Measurements from ENCODE around the gene FCRL2.
"Not testable (repeated sequence)": the region's sequence is repeated elsewhere in the genome, so short reads cannot be mapped to it uniquely, and the experiment has no call there.

The FCRL2 gene

DNA sequence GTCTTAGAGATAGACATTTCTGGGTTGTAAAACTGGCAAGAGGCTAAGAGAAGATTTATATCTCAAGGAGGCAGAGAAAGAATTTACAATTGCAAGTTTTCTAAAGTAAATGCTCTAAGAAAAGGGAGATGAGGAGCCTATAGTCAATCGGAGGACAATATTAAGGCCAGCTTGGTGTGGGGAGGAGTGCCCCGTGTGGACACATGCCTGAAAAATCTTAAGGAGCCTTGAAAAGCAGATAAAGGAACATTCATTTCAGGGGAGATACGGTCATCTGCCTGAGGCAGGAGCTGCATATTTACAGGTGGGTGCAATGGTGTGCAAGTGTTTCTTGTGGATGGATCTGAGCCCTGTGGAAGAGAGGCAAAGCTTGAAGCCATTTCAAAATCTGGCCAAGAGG lies 25.6 kb downstream of the FCRL2 start:
- DNase-seq, result no peak

DNA sequence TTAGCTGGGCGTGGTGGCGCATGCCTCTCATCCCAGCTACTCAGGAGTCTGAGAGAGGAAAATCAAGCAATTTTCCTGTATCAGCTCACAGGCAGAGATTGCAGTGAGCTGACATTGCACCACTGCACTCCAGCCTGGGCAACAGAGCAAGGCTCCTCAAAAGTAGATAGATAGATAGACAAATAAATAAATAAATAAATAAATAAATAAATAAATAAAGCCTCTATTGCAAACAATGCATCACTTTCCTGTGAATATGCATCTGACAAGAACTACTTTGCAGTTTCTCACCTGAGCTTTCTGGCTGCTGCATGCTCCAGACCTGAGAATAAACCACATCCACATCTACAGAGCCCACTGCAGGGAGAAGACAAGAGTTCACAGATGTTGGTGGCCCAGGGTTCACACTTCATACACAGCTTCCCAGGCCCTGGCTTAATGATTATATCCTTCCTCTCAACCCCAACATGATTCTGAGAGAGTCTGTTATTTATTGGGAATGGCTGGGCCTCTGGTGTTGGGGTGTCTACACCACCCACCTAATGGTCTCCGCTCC lies 28.6 kb downstream of the FCRL2 start:
- no peak for DNase-seq

DNA sequence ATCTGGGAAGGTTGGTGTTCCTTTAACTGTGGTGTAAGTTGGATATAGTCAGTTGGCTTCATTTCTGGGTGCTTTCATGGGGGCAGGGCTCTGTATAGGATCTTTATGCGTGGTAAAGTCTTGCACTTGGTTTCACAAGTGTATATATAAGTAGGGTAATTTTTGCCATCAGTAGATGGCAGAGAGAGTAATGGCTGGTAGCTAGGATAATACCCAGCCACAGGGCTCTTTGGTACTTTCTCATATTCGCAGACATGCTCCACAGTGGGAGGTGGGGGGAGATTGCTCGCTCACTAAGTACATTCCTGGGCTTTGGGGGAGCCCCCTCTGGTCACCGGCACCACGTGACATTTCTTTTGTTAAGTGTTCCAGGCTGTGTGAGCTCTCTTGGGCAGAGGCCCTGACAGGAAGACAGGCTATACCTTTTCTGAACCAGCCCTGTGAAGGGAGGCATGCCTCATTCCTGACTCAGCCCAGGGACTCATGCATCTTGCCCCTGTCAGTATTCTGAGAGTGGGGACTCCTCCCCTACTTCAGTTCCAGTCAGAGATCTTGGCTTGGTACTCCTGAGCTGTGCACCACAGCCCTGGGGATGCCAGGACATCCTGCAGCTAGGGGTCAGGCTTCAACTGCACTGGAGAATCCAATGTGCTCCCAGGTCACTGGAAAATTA lies 37.6 kb downstream of the FCRL2 start:
- no peak for DNase-seq

DNA sequence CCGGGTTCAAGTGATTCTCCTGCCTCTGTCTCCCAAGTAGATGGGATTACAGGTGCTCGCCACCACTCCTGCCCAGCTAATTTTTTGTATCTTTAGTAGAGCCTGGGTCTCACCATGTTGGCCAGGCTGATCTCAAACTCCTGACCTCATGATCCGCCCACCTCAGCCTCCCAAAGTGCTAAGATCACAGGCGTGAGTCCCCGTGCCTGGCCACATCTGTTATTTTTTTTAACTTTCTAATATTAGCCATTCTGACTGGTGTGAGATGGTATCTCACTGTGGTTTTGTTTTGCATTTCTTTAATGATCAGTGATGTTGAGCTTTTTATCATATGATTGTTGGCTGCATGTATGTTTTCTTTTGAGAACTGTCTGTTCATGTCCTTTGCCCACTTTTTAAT lies 40.9 kb downstream of the FCRL2 start:
- not testable (repeated sequence) for DNase-seq

DNA sequence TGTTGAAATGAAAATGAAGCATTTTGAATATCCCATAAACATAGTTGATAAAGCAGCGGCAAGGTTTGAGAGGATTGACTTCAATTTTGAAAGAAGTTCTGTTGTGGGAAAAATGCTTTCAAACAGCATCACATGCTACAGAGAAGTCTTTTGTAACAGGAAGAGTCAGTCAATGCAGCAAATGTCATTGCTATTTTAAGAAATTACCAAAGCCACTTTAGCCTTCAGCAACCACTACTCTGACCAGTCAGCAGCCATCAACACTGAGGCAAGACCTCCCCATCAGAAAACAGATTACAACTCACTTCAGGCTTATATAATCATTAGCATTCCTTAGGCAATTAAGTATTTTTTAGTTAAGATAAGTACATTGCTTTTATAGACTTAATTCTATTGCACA lies 42.6 kb downstream of the FCRL2 start:
- DNase-seq, result no peak

DNA sequence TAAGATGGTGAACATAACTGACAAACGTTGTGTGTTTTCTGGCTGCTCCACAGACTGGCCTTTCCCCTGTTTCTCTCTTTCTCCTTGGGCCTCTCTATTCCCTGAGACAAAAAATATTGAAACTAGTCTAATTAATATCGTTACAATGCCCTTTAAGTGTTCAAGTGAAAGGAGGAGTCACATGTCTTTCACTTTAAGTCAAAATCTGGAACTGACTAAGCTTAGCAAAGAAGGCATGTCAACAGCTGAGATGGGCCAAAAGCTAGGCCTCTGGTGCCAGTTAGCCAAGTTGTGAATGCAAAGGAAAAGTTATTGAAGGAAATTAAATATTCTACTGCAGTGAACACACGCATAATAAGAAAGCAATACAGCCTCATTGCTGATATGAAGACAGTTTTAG lies 44.2 kb downstream of the FCRL2 start:
- DNase-seq, result no peak

DNA sequence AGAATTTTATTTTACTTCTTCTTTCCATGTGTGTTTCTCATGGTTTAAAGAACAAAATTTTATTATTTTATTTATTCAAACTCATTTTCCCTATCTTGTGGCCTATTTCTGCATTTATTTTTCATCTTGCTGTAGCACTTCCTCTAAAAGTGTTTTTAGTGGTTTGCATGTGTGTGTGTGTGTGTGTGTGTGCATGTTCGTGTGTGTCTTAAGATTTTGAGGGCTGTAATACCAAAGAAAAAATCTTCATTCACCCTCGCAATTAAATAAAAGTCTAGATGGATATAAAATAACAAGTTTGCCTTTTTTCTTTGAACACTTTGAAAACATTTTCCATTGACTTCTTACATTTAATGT lies 51.7 kb downstream of the FCRL2 start:
- DNase-seq, result peak; percentile 57

DNA sequence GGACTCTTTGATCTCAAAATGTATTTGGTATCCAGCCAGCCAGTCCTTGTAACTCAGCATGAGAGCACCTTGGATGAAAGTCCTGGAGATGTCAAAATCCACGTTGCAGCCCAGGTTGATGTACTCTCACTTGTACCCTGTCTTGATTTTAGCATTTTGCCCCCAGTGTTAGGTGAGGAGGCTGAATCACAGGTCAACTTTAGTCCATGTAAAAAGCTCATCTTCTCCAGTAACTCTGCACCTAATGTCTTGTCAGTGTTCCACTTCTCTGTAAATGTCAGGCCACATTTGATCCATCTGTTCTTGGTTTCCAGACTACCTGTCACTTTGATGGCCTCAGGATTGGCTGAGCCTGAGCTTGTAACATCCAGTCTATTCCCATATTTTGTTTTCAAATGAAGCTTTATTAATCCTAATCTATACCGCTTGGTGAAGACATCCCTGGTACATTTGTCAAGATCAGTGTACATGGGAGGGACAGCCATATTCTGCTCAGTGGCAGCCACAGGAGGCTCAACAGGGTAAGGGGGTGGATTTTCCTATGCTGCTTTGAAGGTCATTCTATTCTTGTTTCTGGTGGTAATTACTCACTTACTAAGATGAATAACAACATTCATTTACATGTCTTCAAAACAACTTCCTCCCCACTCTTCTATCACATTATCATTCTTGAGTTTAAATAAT lies 52.3 kb downstream of the FCRL2 start:
- no peak for DNase-seq

DNA sequence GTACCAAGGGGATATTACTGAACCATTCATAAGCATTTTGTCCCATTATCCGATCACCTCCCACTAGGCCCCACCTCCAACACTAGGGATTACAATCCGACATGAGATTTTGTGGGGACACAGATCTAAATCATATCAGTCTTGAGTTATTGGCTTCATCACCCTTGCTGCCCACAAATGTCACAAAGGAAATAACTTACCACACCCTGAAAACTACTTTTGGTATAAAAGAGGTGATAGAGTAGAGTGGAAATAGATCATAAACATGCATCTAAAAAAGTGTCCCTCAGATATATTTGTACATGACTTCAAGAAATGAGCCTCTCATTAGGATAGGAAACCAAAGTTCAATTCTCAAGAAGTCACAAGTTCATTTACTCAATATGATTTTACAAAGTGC lies 53.8 kb downstream of the FCRL2 start:
- DNase-seq, result peak; percentile 16

DNA sequence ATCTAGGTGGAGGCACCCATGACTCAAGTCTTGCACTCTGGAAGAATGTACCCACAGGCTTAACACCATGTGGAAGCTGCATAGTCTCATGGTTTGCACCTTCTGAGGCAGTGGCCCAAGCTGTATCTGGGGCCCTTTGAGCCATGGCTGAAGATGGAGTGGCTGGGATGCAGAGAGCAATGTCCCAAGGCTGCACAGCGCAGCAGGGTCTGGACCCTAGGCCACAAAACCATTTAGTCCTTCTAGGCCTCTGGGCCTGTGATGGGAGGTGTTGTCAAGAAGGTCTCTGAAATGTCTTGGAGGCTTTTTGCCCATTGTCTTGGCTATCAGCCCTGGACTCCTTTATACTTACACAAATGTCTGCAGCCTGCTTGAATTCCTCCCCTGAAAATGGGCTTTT lies 54.9 kb downstream of the FCRL2 start:
- DNase-seq, result no peak

DNA sequence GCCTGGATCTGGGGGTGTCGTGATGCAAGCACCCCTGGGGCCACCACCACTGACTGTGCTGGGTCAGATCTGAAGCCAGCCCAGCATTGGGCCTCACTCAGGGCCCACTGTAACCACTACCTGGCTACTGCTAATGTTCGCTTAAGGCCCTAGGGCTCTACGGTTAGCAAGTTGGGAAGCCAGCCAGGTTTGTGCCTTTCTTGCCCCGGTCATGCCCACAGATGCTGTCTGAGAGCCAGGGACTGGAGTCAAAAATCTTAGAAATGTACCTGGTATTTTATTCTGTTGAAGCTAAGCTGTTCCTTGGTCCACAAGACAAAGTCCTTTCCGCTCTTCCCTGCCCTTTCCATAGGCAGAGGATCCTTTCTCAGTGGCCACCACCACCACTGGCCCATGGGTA lies 61.2 kb downstream of the FCRL2 start:
- DNase-seq, result no peak

DNA sequence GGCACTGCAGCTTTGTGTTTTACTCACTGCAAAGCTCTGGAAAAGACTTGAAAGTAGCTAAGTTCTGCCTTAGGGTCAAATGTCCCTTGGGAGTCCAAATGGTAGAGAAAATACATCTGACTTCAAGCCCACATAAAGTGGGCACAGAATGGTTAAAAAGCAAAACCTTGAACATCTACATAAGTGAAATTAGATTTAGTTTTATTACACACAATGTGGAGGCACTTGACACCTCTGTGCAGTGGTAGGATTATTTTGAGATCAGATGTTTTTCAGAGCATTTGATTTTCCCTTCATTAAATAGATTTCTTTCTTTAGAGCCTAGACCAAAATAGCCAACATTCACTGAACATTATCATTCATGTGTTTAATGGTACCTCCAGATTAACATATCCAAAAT lies 65.1 kb downstream of the FCRL2 start:
- DNase-seq, result no peak

DNA sequence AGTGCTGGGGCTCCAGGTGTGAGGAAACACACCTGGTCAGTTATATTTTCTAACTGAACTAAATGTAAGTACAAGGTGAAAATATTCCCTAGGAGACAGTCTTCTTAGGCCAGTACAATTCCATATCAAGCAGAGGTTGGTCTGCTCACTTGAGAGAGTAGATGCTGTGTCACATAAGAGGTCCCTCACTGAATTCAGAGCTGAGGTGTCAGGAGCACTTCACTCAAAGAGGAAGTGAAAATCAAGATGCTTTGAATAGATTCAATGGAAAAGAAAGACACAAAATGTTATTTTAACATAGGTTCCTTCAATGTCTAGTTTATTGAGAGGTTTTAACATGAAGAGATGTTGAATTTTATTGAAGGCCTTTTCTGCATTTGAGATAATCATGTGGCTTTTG lies 72.1 kb downstream of the FCRL2 start:
- no peak for DNase-seq

DNA sequence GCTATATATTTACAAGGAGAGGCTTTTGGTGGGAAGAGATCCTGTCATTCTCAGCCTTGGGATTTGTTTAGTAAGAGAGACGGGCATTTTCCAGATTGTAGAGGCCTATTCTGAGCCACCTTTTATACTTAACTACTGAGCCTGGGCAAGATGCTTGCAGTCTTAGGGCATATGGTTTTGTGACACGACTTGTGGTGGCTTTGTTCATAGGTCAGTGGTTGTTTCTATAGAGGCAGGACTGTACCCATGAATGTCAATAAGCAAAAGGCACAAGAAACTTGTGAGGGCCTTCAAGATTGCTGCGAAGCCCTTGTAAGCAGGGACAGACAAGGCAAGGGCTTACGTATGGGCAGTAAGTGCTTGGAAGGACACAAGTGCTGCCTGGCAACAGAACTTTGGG lies 73.0 kb downstream of the FCRL2 start:
- DNase-seq, result no peak

DNA sequence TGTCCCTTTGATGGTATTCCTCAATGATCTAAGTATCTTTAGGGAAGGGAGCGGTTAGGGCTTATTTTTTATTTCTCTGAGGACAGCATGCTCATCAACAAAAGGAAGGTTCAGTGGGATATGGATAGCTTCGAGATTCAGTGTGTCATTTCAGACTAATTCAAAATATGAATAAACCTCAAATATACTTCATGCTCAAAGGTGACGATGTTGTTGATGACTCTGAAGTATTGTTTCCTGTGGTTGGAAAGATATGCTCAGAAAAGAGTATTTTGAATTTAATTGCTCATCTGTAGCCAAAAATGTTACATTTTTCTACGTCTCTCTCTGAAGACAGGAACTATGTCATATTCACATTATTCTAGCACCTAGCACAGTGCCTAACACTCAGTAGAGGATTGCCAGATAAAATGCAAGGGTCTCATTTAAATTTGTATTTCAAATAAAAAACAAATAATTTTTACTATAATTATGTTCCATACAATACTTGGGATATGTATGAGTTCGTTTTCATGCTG lies 74.6 kb downstream of the FCRL2 start:
- no peak for DNase-seq

DNA sequence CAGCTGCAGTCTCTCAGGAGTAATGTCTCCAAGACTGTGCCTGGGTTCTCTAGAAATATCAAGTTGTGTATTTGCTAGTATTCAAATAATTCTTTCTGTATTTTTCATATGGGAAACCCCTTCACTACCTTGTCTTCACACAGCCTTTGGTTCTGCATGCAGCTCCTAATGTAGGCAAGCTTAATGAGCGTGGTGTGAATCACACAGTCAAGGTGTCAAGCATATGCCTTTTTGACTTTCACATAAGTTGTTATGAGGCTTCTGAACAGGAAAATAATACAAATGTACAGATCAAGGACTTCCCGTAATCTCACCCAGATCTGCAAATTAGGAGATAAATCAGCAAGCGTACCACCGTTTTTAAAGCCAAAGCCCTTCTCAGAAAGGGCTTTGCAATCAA lies 76.2 kb downstream of the FCRL2 start, which contains the start of gene FCRL3:
TSS of gene FCRL3 (minus strand) at position 38 of the 400 bp plus-strand sequence. CDS start 280 bp downstream, outside the sequence.
- peak; percentile 39 for DNase-seq

DNA sequence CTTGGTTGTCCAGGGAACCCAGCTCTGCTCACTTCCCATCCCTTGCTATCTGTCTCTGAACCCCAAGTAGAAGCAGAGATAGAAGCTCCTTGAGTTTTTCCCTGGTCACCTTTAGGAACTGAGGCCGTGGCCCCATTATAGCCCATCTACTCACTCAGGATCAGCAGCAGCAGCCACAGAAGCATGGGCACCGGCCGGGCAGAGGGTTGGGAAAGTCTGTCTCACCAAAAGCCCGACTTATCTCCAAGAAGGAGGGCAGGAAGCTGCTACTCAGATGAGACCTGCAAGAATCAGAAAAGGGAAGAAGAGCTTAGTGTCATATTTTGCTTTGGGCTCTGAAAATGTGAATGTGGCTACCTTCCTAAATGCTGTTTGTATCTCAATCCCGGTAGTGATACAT lies 76.6 kb downstream of the FCRL2 start:
- no peak for DNase-seq

DNA sequence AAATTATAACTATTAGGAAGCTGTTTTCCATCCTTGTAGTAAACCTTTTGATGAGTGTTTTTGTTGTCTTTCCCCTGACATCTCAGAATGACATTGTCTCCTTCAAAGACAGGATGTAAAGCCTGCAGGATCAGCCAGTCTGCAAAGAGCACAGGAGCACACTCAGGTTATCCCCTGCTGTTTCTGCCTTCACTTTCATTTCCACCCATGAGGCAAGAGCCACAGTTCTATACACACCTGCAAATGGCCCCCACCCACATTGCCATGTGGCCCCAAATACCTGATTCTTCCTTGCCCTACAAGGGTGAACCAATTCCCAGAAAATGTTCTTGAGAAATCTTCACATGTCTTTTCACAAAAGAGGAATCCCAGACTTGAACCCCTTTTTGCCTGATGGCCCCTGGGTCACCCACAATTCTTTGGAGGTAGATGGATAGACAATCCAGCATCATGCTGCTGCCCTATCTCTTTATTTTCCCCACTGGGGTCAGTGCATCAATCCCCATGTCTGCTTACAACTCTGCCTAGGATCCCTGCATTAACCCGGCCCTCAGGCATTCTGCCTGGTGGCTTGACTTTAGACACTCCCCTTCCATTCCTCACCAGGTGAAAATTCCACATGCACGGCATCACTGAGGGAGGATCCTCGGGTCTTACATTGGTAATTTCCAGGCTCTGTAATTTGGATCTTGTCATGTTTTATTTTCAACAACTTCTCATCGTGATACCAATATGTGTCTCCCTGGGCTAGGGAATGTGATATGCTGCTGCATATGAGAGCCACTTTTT lies 79.0 kb downstream of the FCRL2 start:
- DNase-seq, result no peak

DNA sequence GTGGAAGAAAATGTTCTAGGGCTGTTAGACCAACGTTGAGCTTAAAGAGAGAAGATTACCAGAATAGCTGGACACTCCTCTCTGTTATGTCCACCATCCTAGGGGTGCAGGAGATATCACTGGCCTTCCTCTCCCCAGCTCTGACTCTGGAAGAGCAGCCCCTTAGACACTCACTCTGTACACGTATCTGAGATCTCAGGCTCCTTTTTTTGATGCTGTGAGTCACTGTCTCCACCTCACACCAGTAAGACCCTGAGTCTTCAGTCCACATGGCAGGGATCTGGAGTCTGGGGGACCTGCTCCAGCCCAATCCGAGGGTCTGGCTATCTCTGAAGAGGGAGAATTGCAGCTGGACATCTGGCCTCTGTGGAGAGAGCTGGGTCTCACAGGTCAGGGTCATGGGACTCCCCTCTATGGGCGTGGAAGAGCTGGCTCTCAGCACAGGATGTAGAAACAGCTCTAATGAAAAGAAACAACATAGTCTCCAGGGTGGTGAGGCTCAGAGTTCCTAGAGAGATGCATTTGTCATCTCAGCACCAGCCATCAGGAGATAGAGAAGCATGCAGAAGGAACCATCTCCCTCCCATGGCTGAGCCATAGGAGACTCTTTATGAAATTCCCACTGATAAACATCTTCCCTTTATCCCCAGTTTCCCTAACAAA lies 79.8 kb downstream of the FCRL2 start:
- no peak for DNase-seq

All from CD4-positive, alpha-beta T cell treated with Interleukin-10 for 1 hour (primary cell).